ENCODE measurements around the gene POP7.
"Not testable (repeated sequence)": the region's sequence is repeated elsewhere in the genome, so short reads cannot be mapped to it uniquely, and the experiment has no call there.

Gene POP7

DNA sequence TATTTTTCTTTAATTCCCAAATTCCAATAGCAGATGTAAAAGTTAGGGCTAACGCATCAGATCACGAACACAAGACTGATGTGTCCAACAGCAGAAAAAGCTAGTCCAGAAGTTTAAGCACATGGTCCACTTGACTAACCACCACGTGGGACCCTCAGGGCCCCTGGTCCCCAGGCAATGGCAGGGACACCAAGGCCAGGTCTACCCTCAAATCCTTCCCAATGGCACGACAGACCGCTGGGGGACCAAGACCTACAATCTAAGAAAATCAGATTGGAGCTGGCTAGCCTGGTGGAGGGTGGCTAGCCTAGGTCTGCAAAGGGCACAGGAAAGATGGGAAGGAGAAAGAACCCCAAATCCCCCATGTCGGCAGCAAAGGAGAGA is 13.4 kb upstream of the POP7 start:
- no peak for DNase-seq (ENCODE audit: low read depth)

DNA sequence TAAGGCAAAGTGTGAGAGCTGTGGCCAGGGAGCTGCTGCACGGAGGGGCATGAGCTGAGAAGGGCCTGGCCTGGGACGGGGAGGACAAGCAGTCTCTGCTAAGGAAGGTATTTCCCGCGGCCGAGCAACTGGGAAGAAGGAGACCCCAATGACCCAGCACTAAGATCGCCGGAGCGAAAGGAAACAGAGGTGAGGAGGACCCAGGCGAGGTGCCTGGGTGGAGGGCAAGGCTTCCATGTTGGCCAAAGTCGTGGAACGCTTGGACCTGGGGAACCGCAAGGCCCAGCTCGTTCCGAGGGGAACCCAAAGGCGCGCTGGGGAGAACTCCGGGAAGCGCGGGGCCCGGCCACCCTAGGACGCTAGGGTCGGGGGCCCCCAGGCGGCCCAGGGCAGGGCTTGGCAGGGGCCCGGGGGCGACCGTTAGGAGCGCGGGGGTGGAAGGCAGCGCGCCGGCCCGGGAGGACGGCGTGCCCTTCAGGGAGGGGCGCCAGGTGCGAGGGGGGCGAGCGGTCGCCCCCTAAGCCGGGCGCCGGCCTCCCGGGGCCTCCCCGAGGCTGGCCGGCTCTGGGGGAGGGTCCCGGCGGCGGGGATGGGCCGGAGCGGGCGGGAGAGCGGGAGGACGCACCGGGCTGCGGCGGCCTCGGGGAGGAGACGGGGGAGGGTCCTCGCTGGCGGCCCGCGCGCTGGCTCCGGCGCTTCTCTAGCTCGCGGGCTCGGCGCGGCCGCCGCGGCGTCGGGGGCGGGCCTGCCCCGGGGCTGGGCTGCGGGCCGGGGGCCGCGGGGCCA is 12.4 kb upstream of the POP7 start:
- no peak for DNase-seq (ENCODE audit: low read depth)

DNA sequence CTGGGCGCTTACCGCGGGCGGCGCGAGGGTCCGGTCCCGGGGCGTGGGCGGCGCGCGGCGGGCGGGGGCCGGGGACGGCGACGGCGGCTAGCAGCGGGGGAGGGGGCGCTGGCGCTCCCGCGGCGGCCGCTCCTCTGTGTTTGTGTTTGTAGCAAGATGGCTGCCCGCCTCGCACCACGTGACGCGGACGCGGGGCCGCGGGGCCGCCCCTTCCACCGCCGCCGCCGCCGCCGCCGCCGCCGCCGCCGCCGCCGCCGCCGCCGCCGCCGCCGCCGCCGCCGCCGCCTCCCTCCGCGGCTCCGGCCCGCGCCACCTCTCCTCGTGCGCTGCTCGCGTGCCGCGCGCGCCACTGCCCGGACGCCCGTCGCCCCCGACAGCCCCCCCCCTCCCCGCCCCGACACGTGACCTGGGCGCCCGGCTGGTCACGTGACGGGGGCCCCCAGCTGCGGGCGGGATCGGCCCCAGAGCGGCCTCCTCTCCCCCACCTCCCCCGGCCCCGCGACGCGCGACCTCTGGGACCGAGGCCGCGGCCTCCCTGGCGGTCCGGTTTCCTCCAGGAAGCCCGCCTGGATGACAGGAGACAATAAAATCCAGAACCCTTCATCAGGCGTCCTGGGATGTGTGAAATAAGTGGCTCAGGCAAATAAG is 11.7 kb upstream of the POP7 start, which contains the start of gene GIGYF1:
Gene GIGYF1 (minus strand): TSS at position 153 of the 648 bp plus-strand sequence. CDS start 6,012 bp downstream, outside the sequence.
- no peak for DNase-seq (ENCODE audit: low read depth)

DNA sequence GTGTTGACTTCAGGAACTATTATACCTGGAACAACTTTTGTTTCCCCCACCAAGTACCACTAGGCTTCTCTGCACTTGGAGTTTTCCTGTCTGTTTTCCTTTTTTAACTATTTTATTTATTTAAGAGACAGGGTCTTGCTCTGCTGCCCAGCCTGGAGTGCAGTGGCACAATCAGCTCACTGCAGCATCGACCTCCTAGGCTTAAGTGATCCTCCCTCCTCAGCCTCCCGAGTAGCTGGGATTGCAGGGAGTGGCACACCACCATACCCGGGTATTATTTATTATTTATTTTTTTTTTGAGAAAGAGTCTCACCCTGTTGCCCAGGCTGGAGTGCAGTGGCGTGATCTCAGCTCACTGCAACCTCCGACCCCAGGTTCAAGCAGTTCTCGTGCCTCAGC is 9.8 kb upstream of the POP7 start:
- no peak for DNase-seq (ENCODE audit: low read depth)

DNA sequence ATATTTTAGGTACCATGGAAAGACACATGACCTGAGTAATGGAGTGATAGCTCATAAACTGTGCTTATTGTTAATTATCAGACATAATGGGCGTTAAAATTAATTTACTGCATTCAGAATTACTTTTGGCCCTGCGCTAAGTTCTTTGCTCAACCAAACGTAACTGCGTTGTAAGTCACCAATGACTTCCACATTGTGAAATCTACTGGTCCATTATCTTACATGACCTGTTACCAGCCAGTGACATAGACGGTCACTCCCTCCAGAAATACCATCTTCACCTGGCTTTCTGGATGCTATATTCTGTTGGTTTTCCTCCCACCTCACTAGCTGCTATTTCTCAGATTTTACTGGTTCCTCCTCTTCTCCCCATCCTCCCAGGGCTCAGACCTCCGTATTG is 6.9 kb upstream of the POP7 start:
- DNase-seq (ENCODE audit: low read depth), result no peak

DNA sequence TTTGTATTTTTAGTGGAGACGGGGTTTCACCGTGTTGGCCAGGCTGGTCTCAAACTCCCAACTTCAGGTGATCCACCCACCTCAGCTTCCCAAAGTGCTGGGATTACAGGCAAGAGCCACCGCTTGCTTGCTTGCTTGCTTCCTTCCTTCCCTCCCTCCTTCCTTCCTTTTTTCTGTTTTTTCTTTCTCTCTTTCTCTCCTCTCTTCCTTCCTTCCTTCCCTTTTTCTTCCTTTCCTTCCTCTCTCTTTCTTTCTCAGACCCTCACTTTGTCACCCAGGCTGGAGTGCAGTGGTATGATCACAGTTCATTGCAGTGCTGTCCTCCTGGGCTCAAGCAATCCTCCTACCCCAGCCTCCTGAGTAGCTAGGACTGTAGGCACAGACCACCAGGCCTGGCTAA is 4.8 kb upstream of the POP7 start:
- not testable (repeated sequence) for DNase-seq (ENCODE audit: low read depth)

DNA sequence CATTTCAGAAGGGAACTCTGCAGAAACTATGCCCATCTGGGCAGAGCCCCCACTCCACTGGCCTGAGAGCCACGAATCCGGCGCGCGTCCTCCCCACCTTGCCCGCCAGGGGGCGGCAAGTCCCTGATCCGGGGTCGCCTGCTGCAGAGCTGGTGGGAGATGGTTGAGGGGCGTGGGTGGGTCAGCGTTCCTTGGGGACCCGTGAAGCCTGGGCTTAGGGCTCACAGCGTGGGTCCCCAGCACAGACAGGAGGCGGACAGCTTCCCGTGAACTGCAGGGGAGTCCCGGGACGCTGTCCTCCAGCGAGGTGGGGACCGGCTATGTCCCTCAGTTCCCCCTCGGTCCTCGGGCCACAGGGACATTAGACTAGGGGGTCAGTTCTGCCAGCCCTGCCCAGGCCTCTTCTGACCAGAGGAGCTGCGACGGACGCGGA is 585 bp upstream of the POP7 start:
- peak; percentile 63 for DNase-seq (ENCODE audit: low read depth)

DNA sequence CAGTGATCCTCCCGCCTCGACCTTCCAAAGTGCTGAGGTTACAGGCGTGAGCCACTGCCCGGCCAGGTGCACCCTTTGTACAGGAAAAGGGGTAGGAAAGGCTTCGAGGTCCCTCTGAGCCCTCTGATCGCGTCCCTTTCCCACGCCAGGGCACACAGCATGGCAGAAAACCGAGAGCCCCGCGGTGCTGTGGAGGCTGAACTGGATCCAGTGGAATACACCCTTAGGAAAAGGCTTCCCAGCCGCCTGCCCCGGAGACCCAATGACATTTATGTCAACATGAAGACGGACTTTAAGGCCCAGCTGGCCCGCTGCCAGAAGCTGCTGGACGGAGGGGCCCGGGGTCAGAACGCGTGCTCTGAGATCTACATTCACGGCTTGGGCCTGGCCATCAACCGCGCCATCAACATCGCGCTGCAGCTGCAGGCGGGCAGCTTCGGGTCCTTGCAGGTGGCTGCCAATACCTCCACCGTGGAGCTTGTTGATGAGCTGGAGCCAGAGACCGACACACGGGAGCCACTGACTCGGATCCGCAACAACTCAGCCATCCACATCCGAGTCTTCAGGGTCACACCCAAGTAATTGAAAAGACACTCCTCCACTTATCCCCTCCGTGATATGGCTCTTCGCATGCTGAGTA is 871 bp downstream of the POP7 start:
- no peak for DNase-seq (ENCODE audit: low read depth)

DNA sequence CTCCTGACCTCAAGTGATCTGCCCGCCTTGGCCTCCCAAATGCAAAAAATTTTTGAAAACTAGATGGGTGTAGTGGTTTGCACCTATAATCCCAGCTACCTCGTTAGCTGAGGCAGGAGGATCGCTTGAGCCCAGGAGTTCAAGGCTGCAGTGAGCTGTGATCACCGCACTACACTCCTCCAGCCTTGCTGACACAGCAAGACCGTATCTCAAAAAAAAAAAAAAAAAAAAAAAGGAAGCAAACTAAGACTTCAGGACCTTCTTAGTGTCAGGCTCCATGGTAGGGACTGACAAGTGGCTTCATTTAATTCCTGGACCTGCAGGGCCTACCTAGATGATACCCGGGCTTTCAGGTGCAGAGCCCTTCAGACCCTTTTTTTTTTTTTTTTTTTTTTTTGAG is 2.5 kb downstream of the POP7 start:
- no peak for DNase-seq (ENCODE audit: low read depth)

DNA sequence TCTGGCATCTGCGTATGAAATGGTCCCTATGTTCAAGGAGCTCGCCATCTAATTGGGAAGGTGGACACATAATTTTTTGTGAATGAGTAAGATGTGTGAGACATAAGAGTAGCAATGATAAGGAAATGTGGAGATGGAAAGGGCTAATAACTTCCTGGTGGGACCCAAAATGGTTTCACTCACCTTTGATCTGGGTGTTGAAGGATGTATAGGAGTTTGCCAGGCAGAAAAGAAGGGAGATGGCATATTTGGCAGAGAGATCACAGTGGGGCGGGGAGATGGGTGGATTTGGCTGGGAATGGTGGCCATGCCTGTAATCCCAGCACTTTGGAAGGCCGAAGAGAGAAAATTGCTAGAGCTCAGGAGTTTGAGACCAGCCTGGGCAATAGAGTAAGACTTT is 4.5 kb downstream of the POP7 start:
- DNase-seq (ENCODE audit: low read depth), result no peak

DNA sequence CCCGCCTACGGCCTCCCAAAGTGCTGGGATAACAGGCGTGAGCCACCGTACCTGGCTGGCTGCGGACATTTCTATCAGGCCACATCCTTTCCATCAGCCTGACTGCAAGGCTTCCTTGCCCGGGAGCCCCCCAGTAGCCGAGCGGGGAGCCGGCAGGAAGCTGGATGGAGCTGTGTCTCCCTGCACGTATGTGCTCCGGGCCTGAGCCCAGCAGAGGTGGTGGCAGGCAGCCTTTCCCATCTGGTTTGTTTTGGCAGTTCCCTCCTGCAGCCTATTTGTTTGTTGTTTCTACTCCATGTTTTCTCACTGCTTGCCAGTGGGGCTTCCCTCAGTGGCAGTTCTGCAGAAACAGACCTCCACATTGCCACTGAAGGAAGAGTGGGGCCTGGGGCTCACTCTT is 5.4 kb downstream of the POP7 start:
- no peak for DNase-seq (ENCODE audit: low read depth)

DNA sequence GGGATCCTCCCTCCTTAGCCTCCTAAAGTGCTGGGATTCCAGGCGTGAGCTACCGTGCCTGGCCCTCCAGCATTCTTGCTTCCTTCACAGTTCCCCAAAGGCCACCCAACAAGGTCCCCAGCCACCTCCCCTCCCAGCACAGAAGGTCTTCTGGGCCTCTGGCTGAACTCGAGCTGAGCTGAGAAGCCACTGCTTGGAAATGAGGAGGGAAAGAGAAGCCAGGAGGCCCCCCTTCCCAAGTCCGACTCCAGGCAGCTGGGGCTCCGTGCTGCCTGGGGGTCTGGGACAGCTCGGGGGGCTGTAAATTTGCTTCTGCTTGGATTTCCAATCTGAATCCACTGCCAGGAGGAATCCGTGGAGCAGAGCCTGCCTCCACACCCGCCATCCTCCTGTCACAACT is 8.8 kb downstream of the POP7 start:
- DNase-seq (ENCODE audit: low read depth), result no peak

DNA sequence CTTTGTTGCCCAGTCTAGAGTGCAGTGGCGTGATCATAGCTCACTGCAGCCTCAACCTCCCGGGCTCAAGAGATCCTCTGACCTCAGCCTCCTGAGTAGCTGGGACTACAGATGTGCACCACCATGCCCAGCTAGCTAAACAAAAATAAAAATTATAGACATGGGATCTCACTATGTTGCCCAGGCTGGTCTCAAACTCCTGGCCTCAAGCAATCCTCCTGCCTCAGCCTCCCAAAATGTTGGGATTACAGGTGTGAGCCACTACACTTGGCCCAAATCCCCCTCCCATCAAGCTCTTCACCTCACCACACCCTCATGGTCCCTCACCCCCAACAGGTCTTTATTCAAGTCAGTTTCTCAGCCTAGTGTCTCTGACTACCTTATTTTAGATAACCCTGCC is 11.2 kb downstream of the POP7 start:
- DNase-seq (ENCODE audit: low read depth), result not testable (repeated sequence)

DNA sequence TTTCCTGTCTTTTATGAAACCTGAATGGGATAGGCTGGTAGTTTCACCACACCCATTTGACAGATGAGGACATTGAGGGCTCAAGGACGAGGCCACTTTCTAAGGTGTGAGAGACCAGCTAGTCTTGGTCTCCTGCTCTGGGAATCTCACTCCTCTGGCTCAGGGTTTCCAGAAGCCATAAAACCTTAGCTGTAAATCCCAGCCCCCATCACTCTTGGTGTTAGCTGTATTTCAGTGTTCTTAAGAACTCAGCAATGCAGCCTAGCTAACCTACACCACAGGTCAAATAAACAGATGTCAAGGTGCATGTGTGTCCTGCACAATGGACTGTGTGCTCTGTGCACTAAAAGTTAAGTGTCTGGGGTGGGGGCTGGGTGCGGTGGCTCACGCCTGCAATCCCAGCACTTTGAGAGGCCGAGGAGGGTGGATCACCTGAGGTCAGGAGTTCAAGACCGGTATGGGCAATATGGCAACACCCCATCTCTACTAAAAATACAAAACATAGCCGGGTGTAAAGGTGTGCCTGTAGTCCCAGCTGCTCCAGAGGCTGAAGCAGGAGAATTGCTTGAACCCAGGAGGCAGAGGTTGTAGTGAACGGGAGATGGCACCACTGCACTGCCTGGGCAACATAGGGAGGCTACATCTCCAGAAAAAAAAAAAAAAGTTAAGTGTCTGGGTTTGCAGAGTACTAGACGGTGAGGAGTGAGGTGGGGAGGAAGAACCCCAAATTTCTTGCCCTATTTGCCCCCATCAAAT is 13.8 kb downstream of the POP7 start:
- no peak for DNase-seq (ENCODE audit: low read depth)

DNA sequence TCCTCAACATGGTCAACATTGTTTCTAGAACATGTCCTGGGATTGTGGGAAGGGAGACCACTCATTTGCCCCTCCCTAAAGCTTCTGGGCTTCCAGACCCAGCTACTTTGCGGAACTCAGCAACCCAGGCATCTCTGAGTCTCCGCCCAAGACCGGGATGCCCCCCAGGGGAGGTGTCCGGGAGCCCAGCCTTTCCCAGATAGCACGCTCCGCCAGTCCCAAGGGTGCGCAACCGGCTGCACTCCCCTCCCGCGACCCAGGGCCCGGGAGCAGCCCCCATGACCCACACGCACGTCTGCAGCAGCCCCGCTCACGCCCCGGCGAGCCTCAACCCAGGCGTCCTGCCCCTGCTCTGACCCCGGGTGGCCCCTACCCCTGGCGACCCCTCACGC is 14.4 kb downstream of the POP7 start, which contains the start of gene EPO:
Gene EPO (plus strand): TSS at position 190 of the 392 bp plus-strand sequence. CDS start 513 bp downstream, outside the sequence.
- DNase-seq (ENCODE audit: low read depth), result no peak

DNA sequence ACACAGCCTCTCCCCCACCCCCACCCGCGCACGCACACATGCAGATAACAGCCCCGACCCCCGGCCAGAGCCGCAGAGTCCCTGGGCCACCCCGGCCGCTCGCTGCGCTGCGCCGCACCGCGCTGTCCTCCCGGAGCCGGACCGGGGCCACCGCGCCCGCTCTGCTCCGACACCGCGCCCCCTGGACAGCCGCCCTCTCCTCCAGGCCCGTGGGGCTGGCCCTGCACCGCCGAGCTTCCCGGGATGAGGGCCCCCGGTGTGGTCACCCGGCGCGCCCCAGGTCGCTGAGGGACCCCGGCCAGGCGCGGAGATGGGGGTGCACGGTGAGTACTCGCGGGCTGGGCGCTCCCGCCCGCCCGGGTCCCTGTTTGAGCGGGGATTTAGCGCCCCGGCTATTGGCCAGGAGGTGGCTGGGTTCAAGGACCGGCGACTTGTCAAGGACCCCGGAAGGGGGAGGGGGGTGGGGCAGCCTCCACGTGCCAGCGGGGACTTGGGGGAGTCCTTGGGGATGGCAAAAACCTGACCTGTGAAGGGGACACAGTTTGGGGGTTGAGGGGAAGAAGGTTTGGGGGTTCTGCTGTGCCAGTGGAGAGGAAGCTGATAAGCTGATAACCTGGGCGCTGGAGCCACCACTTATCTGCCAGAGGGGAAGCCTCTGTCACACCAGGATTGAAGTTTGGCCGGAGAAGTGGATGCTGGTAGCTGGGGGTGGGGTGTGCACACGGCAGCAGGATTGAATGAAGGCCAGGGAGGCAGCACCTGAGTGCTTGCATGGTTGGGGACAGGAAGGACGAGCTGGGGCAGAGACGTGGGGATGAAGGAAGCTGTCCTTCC is 15.0 kb downstream of the POP7 start:
- DNase-seq (ENCODE audit: low read depth), result no peak

DNA sequence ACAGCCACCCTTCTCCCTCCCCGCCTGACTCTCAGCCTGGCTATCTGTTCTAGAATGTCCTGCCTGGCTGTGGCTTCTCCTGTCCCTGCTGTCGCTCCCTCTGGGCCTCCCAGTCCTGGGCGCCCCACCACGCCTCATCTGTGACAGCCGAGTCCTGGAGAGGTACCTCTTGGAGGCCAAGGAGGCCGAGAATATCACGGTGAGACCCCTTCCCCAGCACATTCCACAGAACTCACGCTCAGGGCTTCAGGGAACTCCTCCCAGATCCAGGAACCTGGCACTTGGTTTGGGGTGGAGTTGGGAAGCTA is 15.5 kb downstream of the POP7 start:
- no peak for DNase-seq (ENCODE audit: low read depth)

DNA sequence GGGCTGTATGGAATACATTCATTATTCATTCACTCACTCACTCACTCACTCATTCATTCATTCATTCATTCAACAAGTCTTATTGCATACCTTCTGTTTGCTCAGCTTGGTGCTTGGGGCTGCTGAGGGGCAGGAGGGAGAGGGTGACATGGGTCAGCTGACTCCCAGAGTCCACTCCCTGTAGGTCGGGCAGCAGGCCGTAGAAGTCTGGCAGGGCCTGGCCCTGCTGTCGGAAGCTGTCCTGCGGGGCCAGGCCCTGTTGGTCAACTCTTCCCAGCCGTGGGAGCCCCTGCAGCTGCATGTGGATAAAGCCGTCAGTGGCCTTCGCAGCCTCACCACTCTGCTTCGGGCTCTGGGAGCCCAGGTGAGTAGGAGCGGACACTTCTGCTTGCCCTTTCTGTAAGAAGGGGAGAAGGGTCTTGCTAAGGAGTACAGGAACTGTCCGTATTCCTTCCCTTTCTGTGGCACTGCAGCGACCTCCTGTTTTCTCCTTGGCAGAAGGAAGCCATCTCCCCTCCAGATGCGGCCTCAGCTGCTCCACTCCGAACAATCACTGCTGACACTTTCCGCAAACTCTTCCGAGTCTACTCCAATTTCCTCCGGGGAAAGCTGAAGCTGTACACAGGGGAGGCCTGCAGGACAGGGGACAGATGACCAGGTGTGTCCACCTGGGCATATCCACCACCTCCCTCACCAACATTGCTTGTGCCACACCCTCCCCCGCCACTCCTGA is 16.7 kb downstream of the POP7 start:
- DNase-seq (ENCODE audit: low read depth), result no peak

DNA sequence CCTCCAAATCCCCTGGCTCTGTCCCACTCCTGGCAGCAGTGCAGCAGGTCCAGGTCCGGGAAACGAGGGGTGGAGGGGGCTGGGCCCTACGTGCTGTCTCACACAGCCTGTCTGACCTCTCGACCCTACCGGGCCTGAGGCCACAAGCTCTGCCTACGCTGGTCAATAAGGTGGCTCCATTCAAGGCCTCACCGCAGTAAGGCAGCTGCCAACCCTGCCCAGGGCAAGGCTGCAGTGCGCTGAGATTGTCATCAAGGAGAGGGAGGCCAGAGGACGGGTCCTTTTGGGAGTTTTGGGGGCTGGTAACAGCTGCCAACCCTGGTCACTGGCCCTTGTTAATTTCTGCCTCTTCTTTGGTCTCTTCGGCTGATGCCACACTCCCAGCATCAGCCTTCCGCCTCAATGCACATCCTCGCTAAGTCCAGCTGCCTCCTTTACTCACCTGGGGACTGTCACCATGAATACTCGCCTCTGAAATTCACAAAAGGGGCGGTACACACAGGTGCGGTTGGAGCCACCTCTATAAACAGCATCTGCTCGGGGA is 17.9 kb downstream of the POP7 start:
- DNase-seq (ENCODE audit: low read depth), result no peak

DNA sequence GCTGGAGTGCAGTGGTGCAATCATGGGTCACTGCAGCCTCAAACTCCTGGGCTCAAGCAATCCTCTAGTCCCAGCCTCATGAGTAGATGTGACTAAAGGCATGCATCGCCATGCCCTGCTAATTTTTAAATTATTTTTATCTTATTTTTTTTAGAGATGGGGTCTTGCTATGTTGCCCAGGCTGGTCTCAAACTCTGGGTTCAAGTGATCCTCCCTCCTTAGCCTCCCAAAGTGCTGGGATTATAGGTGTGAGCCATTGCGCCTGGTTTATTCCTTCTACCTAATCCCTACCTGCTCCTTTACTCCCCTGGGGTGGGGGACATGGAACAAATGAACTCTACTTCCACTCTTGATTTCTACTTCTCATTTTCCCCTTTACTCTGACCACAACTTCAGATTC is 18.4 kb downstream of the POP7 start:
- DNase-seq (ENCODE audit: low read depth), result not testable (repeated sequence)
